ACC112 (cell line): ENCODE results near the gene PPM1G.
A peak's percentile ranks its signal among the peaks of the same experiment; 100 is the strongest.
"Not testable (repeated sequence)": the region's sequence is repeated elsewhere in the genome, so short reads cannot be mapped to it uniquely, and the experiment has no call there.

ENCODE experiments used
- H2AFZ ChIP-seq: fragments of 200-600 bp; sonication (generic); one replicate; pipeline ENCODE4 v1.6.0; 2017; ENCODE audit warnings: antibody characterized with exemption, low read length; ENCODE audit not compliant: unreplicated experiment
- H3K27ac ChIP-seq: fragments of 200-600 bp; sonication (generic); 2 replicates; pipeline ENCODE4 v1.5.1; 2014; ENCODE audit warnings: low read depth, mild to moderate bottlenecking, antibody characterized with exemption, low read length, moderate library complexity
- H3K27me3 ChIP-seq: fragments of 200-600 bp; sonication (generic); 2 replicates; pipeline ENCODE4 v1.6.1; 2014; ENCODE audit warnings: mild to moderate bottlenecking, antibody characterized with exemption, low read length, moderate library complexity, mixed read lengths; ENCODE audit not compliant: insufficient read depth
- H3K36me3 ChIP-seq: fragments of 200-600 bp; sonication (generic); 2 replicates; pipeline ENCODE4 v1.6.1; 2016; ENCODE audit warnings: mild to moderate bottlenecking, antibody characterized with exemption, low read length, moderate library complexity, mixed read lengths; ENCODE audit not compliant: insufficient read depth
- H3K4me1 ChIP-seq: fragments of 200-600 bp; sonication (generic); one replicate; pipeline ENCODE4 v1.6.1; 2016; ENCODE audit warnings: low read length, mixed read lengths; ENCODE audit not compliant: insufficient read depth, unreplicated experiment, control insufficient read depth
- H3K4me3 ChIP-seq: fragments of 200-600 bp; sonication (generic); 2 replicates; pipeline ENCODE4 v1.5.1; 2014; ENCODE audit warnings: mild to moderate bottlenecking, low read depth, low read length
- H3K79me2 ChIP-seq: fragments of 200-600 bp; sonication (generic); one replicate; pipeline ENCODE4 v1.6.0; 2016; ENCODE audit warnings: low read length; ENCODE audit not compliant: control insufficient read depth, unreplicated experiment, insufficient read depth

Gene PPM1G

GRCh38 chr2:27353762-27354596 lies 55.4 kb downstream of the PPM1G start:
- Histone ChIP-seq H3K36me3 (no peaks in the 10 kb centered on the region), H3K79me2 (peaks cover 66% of the 10 kb centered on the region), H3K4me1 (peaks cover 20% of the 10 kb centered on the region), H3K4me3 (peak overlapping the region; percentile 7; the same call in 1 of the 2 replicates), H3K27me3 (no peaks in the 10 kb centered on the region), H2AFZ (no peak overlapping the region), H3K27ac (peak overlapping the region; percentile 57)

GRCh38 chr2:27353386-27353761 lies 56.0 kb downstream of the PPM1G start:
- H2AFZ ChIP-seq, H3K36me3 ChIP-seq, H3K27me3 ChIP-seq, H3K27ac ChIP-seq, H3K4me3 ChIP-seq: not testable (repeated sequence)
- H3K79me2 ChIP-seq, result peaks cover 65% of the 10 kb centered on the region
- peaks cover 19% of the 10 kb centered on the region for H3K4me1 ChIP-seq

- Histone ChIP-seq H3K4me3 (no peak overlapping the region), H3K36me3 (no peaks in the 10 kb centered on the region), H3K27ac (no peak overlapping the region), H3K4me1 (peaks cover 19% of the 10 kb centered on the region), H3K27me3 (no peaks in the 10 kb centered on the region), H3K79me2 (peaks cover 65% of the 10 kb centered on the region), H2AFZ (no peak overlapping the region)
Measured at GRCh38 chr2:27351802-27352598, 57.4 kb downstream of the PPM1G start.

GRCh38 chr2:27350106-27350693 lies 59.2 kb downstream of the PPM1G start:
- Histone ChIP-seq H3K36me3 (no peaks in the 10 kb centered on the region), H3K27ac (no peak overlapping the region), H3K4me1 (peaks cover 17% of the 10 kb centered on the region), H3K27me3 (no peaks in the 10 kb centered on the region), H3K79me2 (peaks cover 61% of the 10 kb centered on the region), H2AFZ (no peak overlapping the region), H3K4me3 (no peak overlapping the region)

GRCh38 chr2:27347641-27348040 lies 61.8 kb downstream of the PPM1G start:
- no peak overlapping the region for H3K27ac ChIP-seq
- no peak overlapping the region for H3K4me3 ChIP-seq
- no peaks in the 10 kb centered on the region for H3K36me3 ChIP-seq
- no peak overlapping the region for H2AFZ ChIP-seq
- peaks cover 49% of the 10 kb centered on the region for H3K79me2 ChIP-seq
- peaks cover 4% of the 10 kb centered on the region for H3K4me1 ChIP-seq
- no peaks in the 10 kb centered on the region for H3K27me3 ChIP-seq

GRCh38 chr2:27336173-27336572 lies 73.2 kb downstream of the PPM1G start:
- Histone ChIP-seq H3K27me3 (no peaks in the 10 kb centered on the region), H3K4me1 (no peaks in the 10 kb centered on the region), H3K36me3 (peaks cover 16% of the 10 kb centered on the region; the same call in 1 of the 2 replicates), H3K27ac (no peak overlapping the region), H2AFZ (no peak overlapping the region), H3K79me2 (no peaks in the 10 kb centered on the region), H3K4me3 (no peak overlapping the region)

GRCh38 chr2:27335311-27335710 lies 74.1 kb downstream of the PPM1G start:
- no peaks in the 10 kb centered on the region for H3K27me3 ChIP-seq
- no peaks in the 10 kb centered on the region for H3K4me1 ChIP-seq
- no peak overlapping the region for H3K4me3 ChIP-seq
- no peak overlapping the region for H3K27ac ChIP-seq
- no peak overlapping the region for H2AFZ ChIP-seq
- H3K79me2 ChIP-seq, result no peaks in the 10 kb centered on the region
- peaks cover 13% of the 10 kb centered on the region; the same call in 1 of the 2 replicates for H3K36me3 ChIP-seq
